ENCODE results near the gene LTBP2. TPM values are rescaled to one million over a fixed set of nuclear protein-coding genes. Genes with fewer than 3 reads are reported as not detected.

Gene LTBP2
- polyA plus RNA-seq, 1 donor from 2014 or later: 0.33 TPM

- Histone ChIP-seq H3K9me3 (ENCODE audit: low read length) (no peaks in the 10 kb centered on the region), H4K20me1 (ENCODE audit: insufficient read depth) (no peaks in the 10 kb centered on the region), H3K27me3 (ENCODE audit: insufficient read depth, low read depth, low read length) (no peaks in the 10 kb centered on the region), H3K36me3 (ENCODE audit: insufficient read depth, low read length) (no peaks in the 10 kb centered on the region), H2AFZ (ENCODE audit: low read depth, low read length) (no peak overlapping the region), H3K4me3 (ENCODE audit: low read length) (no peak overlapping the region), H3K4me2 (ENCODE audit: low read length) (no peak overlapping the region), H3K27ac (ENCODE audit: low read length) (no peak overlapping the region), H3K9ac (ENCODE audit: low read length) (no peak overlapping the region), H3K9me2 (ENCODE audit: insufficient read depth, low read length) (no peaks in the 10 kb centered on the region), H3K79me2 (replicated peaks; ENCODE audit: insufficient read depth, low read length) (no peaks in the 10 kb centered on the region), H3F3A (ENCODE audit: insufficient read depth, low read length, poor library complexity, severe bottlenecking) (no peaks in the 10 kb centered on the region)
- TF ChIP-seq POLR2AphosphoS5 (IDR thresholded peaks at IDR 0.05): no peak
Observed at GRCh38 chr14:74563586-74564159, 48.4 kb downstream of the LTBP2 start.

GRCh38 chr14:74563233-74563585 lies 48.8 kb downstream of the LTBP2 start:
- Histone ChIP-seq H3K9me2 (ENCODE audit: insufficient read depth, low read length) (no peaks in the 10 kb centered on the region), H2AFZ (ENCODE audit: low read depth, low read length) (no peak overlapping the region), H3F3A (ENCODE audit: insufficient read depth, low read length, poor library complexity, severe bottlenecking) (no peaks in the 10 kb centered on the region), H3K36me3 (ENCODE audit: insufficient read depth, low read length) (no peaks in the 10 kb centered on the region), H3K9me3 (ENCODE audit: low read length) (no peaks in the 10 kb centered on the region), H3K79me2 (replicated peaks; ENCODE audit: insufficient read depth, low read length) (no peaks in the 10 kb centered on the region), H3K9ac (ENCODE audit: low read length) (no peak overlapping the region), H4K20me1 (ENCODE audit: insufficient read depth) (no peaks in the 10 kb centered on the region), H3K4me3 (ENCODE audit: low read length) (no peak overlapping the region), H3K27ac (ENCODE audit: low read length) (no peak overlapping the region), H3K27me3 (ENCODE audit: insufficient read depth, low read depth, low read length) (no peaks in the 10 kb centered on the region), H3K4me2 (ENCODE audit: low read length) (no peak overlapping the region)
- TF ChIP-seq REST (IDR thresholded peaks at IDR 0.05; ENCODE audit: borderline replicate concordance): no peak

GRCh38 chr14:74562515-74563232 lies 49.4 kb downstream of the LTBP2 start:
- no peaks in the 10 kb centered on the region for H3F3A ChIP-seq (ENCODE audit: insufficient read depth, low read length, poor library complexity, severe bottlenecking)
- H2AFZ ChIP-seq (ENCODE audit: low read depth, low read length): no peak overlapping the region
- no peaks in the 10 kb centered on the region for H3K27me3 ChIP-seq (ENCODE audit: insufficient read depth, low read depth, low read length)
- no peak overlapping the region for H3K4me2 ChIP-seq (ENCODE audit: low read length)
- no peak for TF ChIP-seq CTCF (IDR thresholded peaks at IDR 0.05; ENCODE audit: poor library complexity, severe bottlenecking)
- TF ChIP-seq REST (IDR thresholded peaks at IDR 0.05; ENCODE audit: borderline replicate concordance): no peak
- no peak for TF ChIP-seq TAF1 (IDR thresholded peaks at IDR 0.05; ENCODE audit: low read depth)
- no peak for TF ChIP-seq MXI1 (conservative IDR thresholded peaks at IDR 0.05; ENCODE audit: poor library complexity, severe bottlenecking)
- TF ChIP-seq POLR2AphosphoS5 (IDR thresholded peaks at IDR 0.05): no peak
- no peak for TF ChIP-seq EP300 (conservative IDR thresholded peaks at IDR 0.05; ENCODE audit: poor library complexity, severe bottlenecking)
- no peak for TF ChIP-seq EZH2 (IDR thresholded peaks at IDR 0.05; ENCODE audit: borderline replicate concordance, insufficient read depth, low read length, poor library complexity, severe bottlenecking)
- no peak for TF ChIP-seq SMC3 (conservative IDR thresholded peaks at IDR 0.05; ENCODE audit: poor library complexity)
- TF ChIP-seq RAD21 (conservative IDR thresholded peaks at IDR 0.05): no peak
- H3K9me3 ChIP-seq (ENCODE audit: low read length): no peaks in the 10 kb centered on the region
- H3K27ac ChIP-seq (ENCODE audit: low read length): no peak overlapping the region
- H3K4me3 ChIP-seq (ENCODE audit: low read length): no peak overlapping the region
- no peaks in the 10 kb centered on the region for H3K79me2 ChIP-seq (replicated peaks; ENCODE audit: insufficient read depth, low read length)
- no peaks in the 10 kb centered on the region for H4K20me1 ChIP-seq (ENCODE audit: insufficient read depth)
- H3K9me2 ChIP-seq (ENCODE audit: insufficient read depth, low read length): no peaks in the 10 kb centered on the region
- H3K9ac ChIP-seq (ENCODE audit: low read length): no peak overlapping the region
- no peaks in the 10 kb centered on the region for H3K36me3 ChIP-seq (ENCODE audit: insufficient read depth, low read length)

Measured in neural cell (in vitro differentiated cells).